Fibroblast of villous mesenchyme (primary cell): ENCODE results near the gene ANKFY1. TPM values are rescaled to one million over a fixed set of nuclear protein-coding genes. Genes with fewer than 3 reads are reported as not detected.

Source experiments
- DNase-seq: peaks from one replicate; pipeline ENCODE4 v3.0.0-alpha.2; 2010; ENCODE audit warnings: low read depth
- H3K4me3 ChIP-seq: 2 replicates; pipeline ENCODE4 v1.5.1; 2011; ENCODE audit warnings: low read depth, mild to moderate bottlenecking, low read length
- total RNA-seq: library from RNA; depleted of rRNA; stranded (reverse); fragments of >200 nt; gene quantifications from 2 replicates; pipeline ENCODE4 v1.2.3, GENCODE V29; 2012
- TF ChIP-seq, protein P1 (sequence below): IDR thresholded peaks from 2 replicates; pipeline ENCODE4 v1.5.1; 2012; ENCODE audit warnings: low read depth, mild to moderate bottlenecking, low read length; ENCODE audit not compliant: insufficient read depth

Gene ANKFY1
- total RNA-seq, 1 donor, result 58.7 TPM

DNA sequence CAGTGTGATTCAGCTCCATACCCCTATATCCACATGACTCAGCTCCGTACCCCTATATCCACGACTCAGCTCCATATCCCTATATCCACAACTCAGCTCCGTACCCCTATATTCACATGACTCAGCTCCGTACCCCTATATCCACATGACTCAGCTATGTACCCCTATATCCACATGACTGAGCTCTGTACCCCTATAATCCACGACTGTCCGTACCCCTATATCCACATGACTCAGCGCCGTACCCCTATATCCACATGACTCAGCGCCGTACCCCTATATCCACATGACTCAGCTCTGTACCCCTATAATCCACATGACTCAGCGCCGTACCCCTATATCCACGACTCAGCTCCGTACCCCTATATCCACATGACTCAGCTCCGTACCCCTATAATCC is 104.0 kb downstream of the ANKFY1 start:
- no peak overlapping the region for H3K4me3 ChIP-seq
- TF ChIP-seq, protein P1, sequence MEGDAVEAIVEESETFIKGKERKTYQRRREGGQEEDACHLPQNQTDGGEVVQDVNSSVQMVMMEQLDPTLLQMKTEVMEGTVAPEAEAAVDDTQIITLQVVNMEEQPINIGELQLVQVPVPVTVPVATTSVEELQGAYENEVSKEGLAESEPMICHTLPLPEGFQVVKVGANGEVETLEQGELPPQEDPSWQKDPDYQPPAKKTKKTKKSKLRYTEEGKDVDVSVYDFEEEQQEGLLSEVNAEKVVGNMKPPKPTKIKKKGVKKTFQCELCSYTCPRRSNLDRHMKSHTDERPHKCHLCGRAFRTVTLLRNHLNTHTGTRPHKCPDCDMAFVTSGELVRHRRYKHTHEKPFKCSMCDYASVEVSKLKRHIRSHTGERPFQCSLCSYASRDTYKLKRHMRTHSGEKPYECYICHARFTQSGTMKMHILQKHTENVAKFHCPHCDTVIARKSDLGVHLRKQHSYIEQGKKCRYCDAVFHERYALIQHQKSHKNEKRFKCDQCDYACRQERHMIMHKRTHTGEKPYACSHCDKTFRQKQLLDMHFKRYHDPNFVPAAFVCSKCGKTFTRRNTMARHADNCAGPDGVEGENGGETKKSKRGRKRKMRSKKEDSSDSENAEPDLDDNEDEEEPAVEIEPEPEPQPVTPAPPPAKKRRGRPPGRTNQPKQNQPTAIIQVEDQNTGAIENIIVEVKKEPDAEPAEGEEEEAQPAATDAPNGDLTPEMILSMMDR, result no peak

DNA sequence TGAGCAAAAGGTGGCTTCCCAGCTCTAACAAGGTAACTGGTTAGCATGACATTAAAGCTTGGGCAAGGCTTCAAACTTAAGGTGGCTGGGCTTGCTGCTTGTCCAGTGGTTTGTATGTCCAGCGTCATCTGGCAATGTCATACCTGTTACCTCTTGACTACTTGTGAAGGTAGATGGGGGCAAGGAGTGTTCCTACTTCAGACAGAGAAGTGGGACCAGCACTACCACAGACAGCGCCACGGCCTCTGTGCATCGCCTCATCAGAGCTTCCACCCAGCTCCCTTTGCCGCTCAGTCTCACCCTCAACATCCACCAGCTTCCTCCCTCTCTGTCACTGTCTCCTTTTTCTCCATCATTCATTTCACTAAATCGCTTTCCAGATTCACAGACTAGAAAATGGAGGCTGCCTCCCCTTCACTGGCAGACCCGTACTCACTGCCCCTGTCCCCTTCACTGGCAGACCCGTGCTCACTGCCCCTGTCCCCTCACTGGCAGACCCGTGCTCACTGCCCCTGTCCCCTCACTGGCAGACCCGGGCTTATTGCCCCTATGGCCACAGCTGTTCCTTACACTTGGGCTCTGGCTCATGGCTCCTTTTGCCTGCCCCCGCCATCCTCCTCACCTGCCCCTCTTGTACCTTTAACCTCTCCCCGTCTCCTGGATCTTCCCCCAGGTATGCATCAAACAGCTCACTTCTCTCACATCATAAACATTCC is 106.0 kb downstream of the ANKFY1 start:
- TF ChIP-seq, protein P1, result no peak
- no peak overlapping the region for H3K4me3 ChIP-seq
- DNase-seq, result no peak

More for the DNA sequence above, 104.0 kb downstream of the ANKFY1 start:
- DNase-seq, result no peak

GRCh38 chr17:4156750-4157381 is 106.9 kb downstream of the ANKFY1 start:
- no peak for DNase-seq
- TF ChIP-seq, protein P1, result no peak
- no peak overlapping the region for H3K4me3 ChIP-seq

- no peak for DNase-seq
These were observed 107.7 kb downstream of the ANKFY1 start for GRCh38 chr17:4155980-4156620.

GRCh38 chr17:4154201-4154600 is 109.6 kb downstream of the ANKFY1 start:
- TF ChIP-seq, protein P1, result no peak
- H3K4me3 ChIP-seq, result no peak overlapping the region
- DNase-seq, result no peak

More at GRCh38 chr17:4155980-4156620, 107.7 kb downstream of the ANKFY1 start:
- no peak overlapping the region for H3K4me3 ChIP-seq
- TF ChIP-seq, protein P1, result no peak

DNA sequence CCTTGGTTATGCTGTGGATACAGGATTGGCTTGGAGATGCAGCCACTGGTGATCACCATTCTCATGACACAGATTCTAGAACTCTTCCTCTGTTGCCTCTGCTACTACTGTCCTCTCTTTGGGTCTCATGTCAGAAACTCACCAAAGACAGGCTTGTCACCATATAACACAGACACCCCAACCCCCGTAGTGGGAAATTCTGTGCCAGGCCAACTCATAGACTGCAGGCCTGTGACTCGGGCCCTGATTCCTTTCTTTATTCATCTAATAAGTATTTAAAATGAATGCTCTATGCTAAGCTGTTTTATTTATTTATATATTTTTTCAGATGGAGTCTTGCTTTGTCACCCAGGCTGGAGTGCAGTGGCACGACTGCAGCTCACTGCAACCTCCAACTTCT is 111.3 kb downstream of the ANKFY1 start:
- DNase-seq, result no peak
- H3K4me3 ChIP-seq, result no peak overlapping the region
- TF ChIP-seq, protein P1, result no peak
